Natural killer cell (primary cell): ENCODE measurements around the gene PLBD2. TPM values are rescaled to one million over a fixed set of nuclear protein-coding genes. Genes with fewer than 3 reads are reported as not detected.

ENCODE experiments used
- ATAC-seq, 3 donors: fragments of 150-1000 bp in 2 of 3; fragments of 200-7000 bp in 1 of 3; cut with Tn5 transposase; 1 replicate in 1 of 3; 2 replicates in 2 of 3; pipeline ENCODE4 v1.10.0; 2021; ENCODE audit warnings: mild to moderate bottlenecking in 2 of 3, moderate library complexity in 2 of 3
- DNase-seq, 2 donors: peaks; one replicate each; pipeline versions ENCODE4 v3.0.0 to v3.0.0-alpha.2; 2013 to 2021; ENCODE audit warnings: mixed read lengths in 1 of 2
- H3K27ac ChIP-seq: one replicate; pipeline ENCODE4 v1.5.1; 2013; ENCODE audit warnings: mild to moderate bottlenecking, low read length
- H3K27me3 ChIP-seq: one replicate; pipeline ENCODE4 v1.6.1; 2013; ENCODE audit warnings: low read length; ENCODE audit not compliant: control insufficient read depth, insufficient read depth
- H3K36me3 ChIP-seq: one replicate; pipeline ENCODE4 v1.6.1; 2013; ENCODE audit warnings: low read length; ENCODE audit not compliant: control insufficient read depth, insufficient read depth
- H3K4me1 ChIP-seq: one replicate; pipeline ENCODE4 v1.6.1; 2013; ENCODE audit warnings: low read length; ENCODE audit not compliant: control insufficient read depth, insufficient read depth
- H3K4me3 ChIP-seq: one replicate; pipeline ENCODE4 v1.5.1; 2013; ENCODE audit warnings: low read length
- H3K9me3 ChIP-seq: one replicate; pipeline ENCODE4 v1.6.1; 2013; ENCODE audit warnings: low read length; ENCODE audit not compliant: control insufficient read depth, insufficient read depth
- H3K27ac Mint-ChIP-seq, 2 donors: one replicate each; pipeline ENCODE4 v1.8.0; 2022; ENCODE audit warnings: mild to moderate bottlenecking in 2 of 2, mixed read lengths in 2 of 2, moderate library complexity in 1 of 2
- H3K27me3 Mint-ChIP-seq, 2 donors: one replicate each; pipeline ENCODE4 v1.8.0; 2022; ENCODE audit warnings: low read depth in 2 of 2, mixed read lengths in 2 of 2
- H3K36me3 Mint-ChIP-seq: one replicate; pipeline ENCODE4 v1.8.0; 2022; ENCODE audit warnings: mixed read lengths
- H3K4me1 Mint-ChIP-seq, 2 donors: one replicate each; pipeline ENCODE4 v1.8.0; 2022; ENCODE audit warnings: mixed read lengths in 2 of 2
- H3K4me3 Mint-ChIP-seq: one replicate; pipeline ENCODE4 v1.8.0; 2022; ENCODE audit warnings: mild to moderate bottlenecking, moderate library complexity, mixed read lengths
- H3K9me3 Mint-ChIP-seq, 2 donors: one replicate each; pipeline ENCODE4 v1.8.0; 2022; ENCODE audit warnings: mixed read lengths in 2 of 2
- CTCF ChIP-seq: fragments of 200-600 bp; IDR thresholded peaks from one replicate; pipeline ENCODE4 v1.8.0; 2022; ENCODE audit warnings: antibody characterized with exemption
- WGBS: methylation state at CpG from one replicate; pipeline ENCODE4 v1.1.7; 2013; ENCODE audit warnings: missing lambda C conversion rate; ENCODE audit not compliant: insufficient coverage; 5-methylcytosine and 5-hydroxymethylcytosine counted together
- intact Hi-C: fragments of 100-400 bp; cut with micrococcal nuclease; formaldehyde crosslinking; loops from one replicate; pipeline ENCODE4 v1.14.2; 2022
- total RNA-seq, 4 donors: library from RNA; stranded (reverse); fragments of 120-200 nt in 1 of 4; gene quantifications; one replicate each; pipeline versions ENCODE4 v1.2.3 to v1.2.4, GENCODE V29; 2013 to 2022

PLBD2 gene
- total RNA-seq, 3 donors from 2014 or later (not counting 1 experiment from before 2014, with no cell fraction given), result 15.5 to 18.1 (median 16.3) TPM

GRCh38 chr12:113333418-113333750 is 25.0 kb upstream of the PLBD2 start:
- WGBS, result 93% methylated on average over 3 of the region's 5 CpGs

GRCh38 chr12:113333877-113334785 is 24.3 kb upstream of the PLBD2 start:
- H3K4me3 ChIP-seq, result peak overlapping the region; percentile 83
- no peaks in the 10 kb centered on the region for H3K36me3 Mint-ChIP-seq
- ATAC-seq (peak in 2 of 3 donors; percentile 5 to 7), DNase-seq (peak in 1 of 2 donors; percentile 49)
- peaks cover 30% of the 10 kb centered on the region for H3K4me1 ChIP-seq
- H3K9me3 Mint-ChIP-seq, result no peaks in the 10 kb centered on the region
- no peaks in the 10 kb centered on the region for H3K27me3 ChIP-seq
- no peaks in the 10 kb centered on the region for H3K27me3 Mint-ChIP-seq
- intact Hi-C loops, result loop anchor here (10.0 kb wide), 1 partner anchor 139 kb away; no protein-coding TSS in a partner anchor
- TF ChIP-seq CTCF, result no peak
- peaks cover 14% of the 10 kb centered on the region for H3K36me3 ChIP-seq
- peak overlapping the region; percentile 57 to 74 for H3K27ac Mint-ChIP-seq
- H3K27ac ChIP-seq, result no peak overlapping the region
- 25% methylated on average over 25 of the region's 27 CpGs for WGBS
- peak overlapping the region; percentile 93 for H3K4me3 Mint-ChIP-seq
- H3K4me1 Mint-ChIP-seq, result peaks cover 18 to 46% of the 10 kb centered on the region in 2 donors
- no peaks in the 10 kb centered on the region for H3K9me3 ChIP-seq

More at GRCh38 chr12:113333418-113333750, 25.0 kb upstream of the PLBD2 start:
- Mint-ChIP-seq H3K27ac (no peak overlapping the region), H3K4me3 (peak overlapping the region; percentile 93), H3K9me3 (no peaks in the 10 kb centered on the region), H3K4me1 (peaks cover 18 to 48% of the 10 kb centered on the region in 2 donors), H3K36me3 (no peaks in the 10 kb centered on the region), H3K27me3 (no peaks in the 10 kb centered on the region)
- H3K4me3 ChIP-seq, result no peak overlapping the region
- no peak for TF ChIP-seq CTCF
- H3K27me3 ChIP-seq, result no peaks in the 10 kb centered on the region
- intact Hi-C loops, result loop anchor here (10.0 kb wide), 1 partner anchor 139 kb away; no protein-coding TSS in a partner anchor
- H3K4me1 ChIP-seq, result peaks cover 30% of the 10 kb centered on the region
- peaks cover 14% of the 10 kb centered on the region for H3K36me3 ChIP-seq
- DNase-seq (no peak), ATAC-seq (no peak)
- H3K27ac ChIP-seq, result no peak overlapping the region
- no peaks in the 10 kb centered on the region for H3K9me3 ChIP-seq

- Mint-ChIP-seq H3K9me3 (no peaks in the 10 kb centered on the region), H3K27me3 (no peaks in the 10 kb centered on the region), H3K27ac (peak within 1 kb of the TSS; percentile 57 to 74), H3K4me3 (peak within 1 kb of the TSS; percentile 93), H3K4me1 (peaks cover 18 to 40% of the 10 kb centered on the region in 2 donors), H3K36me3 (no peaks in the 10 kb centered on the region)
- peaks cover 12% of the 10 kb centered on the region for H3K36me3 ChIP-seq
- no peaks in the 10 kb centered on the region for H3K9me3 ChIP-seq
- H3K4me3 ChIP-seq, result peak within 1 kb of the TSS; percentile 83
- peaks cover 30% of the 10 kb centered on the region for H3K4me1 ChIP-seq
- peak within 1 kb of the TSS; percentile 27 for H3K27ac ChIP-seq
- H3K27me3 ChIP-seq, result no peaks in the 10 kb centered on the region
- intact Hi-C loops, result loop anchor here (1.0 to 10.0 kb wide), 3 partner anchors 23 to 140 kb away; partner anchors contain the start of genes PLBD2 and TPCN1
- WGBS, result under 1% methylated on average over 61 of the region's 62 CpGs
- TF ChIP-seq CTCF, result no peak
- DNase-seq, result peak; percentile 84 to 86
- ATAC-seq, result peak; percentile 99 to 100 (median 100)
Measured at GRCh38 chr12:113334786-113335539, 23.4 kb upstream of the PLBD2 start, which contains the start of gene SLC8B1. Gene SLC8B1, minus strand, starts transcription at chr12:113335109. Its CDS starts 2,231 bp downstream, at chr12:113332878.
